H9 (cell line): ENCODE data around the gene SCFD2. TPM values are rescaled to one million over a fixed set of nuclear protein-coding genes. Genes with fewer than 3 reads are reported as not detected.
A peak's percentile ranks its signal among the peaks of the same experiment; 100 is the strongest.

Source experiments
- DNase-seq: peaks from one replicate; pipeline ENCODE4 v3.0.0-alpha.2; 2017
- H2AFZ ChIP-seq: one replicate; pipeline ENCODE4 v1.6.1; 2013; ENCODE audit warnings: mild to moderate bottlenecking, low read length, control low read depth, moderate library complexity
- H2AK5ac ChIP-seq: 2 replicates; pipeline ENCODE4 v1.6.1; 2013; ENCODE audit warnings: low read length, control low read depth, mixed read lengths; ENCODE audit not compliant: insufficient read length
- H2BK120ac ChIP-seq: one replicate; pipeline ENCODE4 v1.6.1; 2013; ENCODE audit warnings: low read depth, mild to moderate bottlenecking, low read length, control low read depth, inconsistent platforms; ENCODE audit not compliant: poor library complexity, severe bottlenecking
- H2BK12ac ChIP-seq: 2 replicates; pipeline ENCODE4 v1.6.1; 2013; ENCODE audit warnings: low read length, control low read depth, mixed read lengths, low read depth; ENCODE audit not compliant: insufficient read length
- H2BK15ac ChIP-seq: 2 replicates; pipeline ENCODE4 v1.6.1; 2013; ENCODE audit warnings: low read depth, low read length, control low read depth
- H2BK20ac ChIP-seq: one replicate; pipeline ENCODE4 v1.6.1; 2013; ENCODE audit warnings: low read depth, mild to moderate bottlenecking, low read length, control low read depth, inconsistent platforms; ENCODE audit not compliant: poor library complexity, severe bottlenecking
- H2BK5ac ChIP-seq: 2 replicates; pipeline ENCODE4 v1.6.1; 2013; ENCODE audit warnings: low read length, control low read depth, mixed read lengths; ENCODE audit not compliant: insufficient read length
- H3K14ac ChIP-seq: 2 replicates; pipeline ENCODE4 v1.6.1; 2013; ENCODE audit warnings: low read length, control low read depth; ENCODE audit not compliant: insufficient read depth
- H3K18ac ChIP-seq: 2 replicates; pipeline ENCODE4 v1.6.1; 2013; ENCODE audit warnings: low read depth, mild to moderate bottlenecking, mixed read lengths, low read length, control low read depth; ENCODE audit not compliant: insufficient read length
- H3K23ac ChIP-seq: 2 replicates; pipeline ENCODE4 v1.6.1; 2013; ENCODE audit warnings: low read length, control low read depth, mixed read lengths, low read depth; ENCODE audit not compliant: insufficient read length
- H3K23me2 ChIP-seq: 2 replicates; pipeline ENCODE4 v1.6.1; 2013; ENCODE audit warnings: low read depth, mild to moderate bottlenecking, mixed read lengths, low read length, control low read depth; ENCODE audit not compliant: insufficient read length, poor library complexity, severe bottlenecking
- H3K27ac ChIP-seq: 2 replicates; pipeline ENCODE4 v1.5.1; 2013; ENCODE audit warnings: low read length, control low read depth, mixed read lengths, low read depth; ENCODE audit not compliant: insufficient read length
- H3K27me3 ChIP-seq: 2 replicates; pipeline ENCODE4 v1.6.1; 2013; ENCODE audit warnings: low read length, control low read depth, inconsistent platforms; ENCODE audit not compliant: insufficient read depth
- H3K4ac ChIP-seq: 2 replicates; pipeline ENCODE4 v1.6.1; 2013; ENCODE audit warnings: low read depth, mild to moderate bottlenecking, control low read depth, inconsistent platforms, low read length, moderate library complexity
- H3K4me1 ChIP-seq: 2 replicates; pipeline ENCODE4 v1.6.1; 2013; ENCODE audit warnings: low read length, control low read depth, inconsistent platforms; ENCODE audit not compliant: insufficient read depth
- H3K4me2 ChIP-seq: 2 replicates; pipeline ENCODE4 v1.6.1; 2013; ENCODE audit warnings: low read length, control low read depth, mixed read lengths; ENCODE audit not compliant: insufficient read length, insufficient read depth
- H3K56ac ChIP-seq: 2 replicates; pipeline ENCODE4 v1.6.1; 2013; ENCODE audit warnings: low read depth, mild to moderate bottlenecking, mixed read lengths, low read length, control low read depth; ENCODE audit not compliant: insufficient read length
- H3K79me1 ChIP-seq: 2 replicates; pipeline ENCODE4 v1.6.1; 2013; ENCODE audit warnings: low read depth, mild to moderate bottlenecking, moderate library complexity, low read length, control low read depth, inconsistent platforms; ENCODE audit not compliant: insufficient read depth, poor library complexity, severe bottlenecking
- H3K79me2 ChIP-seq: 2 replicates; pipeline ENCODE4 v1.6.1; 2013; ENCODE audit warnings: low read length, control low read depth, inconsistent platforms; ENCODE audit not compliant: insufficient read depth
- H3K9ac ChIP-seq: 2 replicates; pipeline ENCODE4 v1.6.1; 2013; ENCODE audit warnings: low read length, control low read depth, mixed read lengths; ENCODE audit not compliant: insufficient read length; ENCODE audit errors: extremely low read depth
- H3K9me3 ChIP-seq: one replicate; pipeline ENCODE4 v1.6.1; 2013; ENCODE audit warnings: low read depth, low read length, inconsistent platforms; ENCODE audit not compliant: control insufficient read depth
- H3T11ph ChIP-seq: one replicate; pipeline ENCODE4 v1.6.1; 2013; ENCODE audit warnings: mild to moderate bottlenecking, low read length, control low read depth, inconsistent platforms
- H4K20me1 ChIP-seq: one replicate; pipeline ENCODE4 v1.6.1; 2013; ENCODE audit not compliant: control insufficient read depth, insufficient read length, insufficient read depth
- H4K5ac ChIP-seq: 2 replicates; pipeline ENCODE4 v1.6.1; 2013; ENCODE audit warnings: low read depth, mild to moderate bottlenecking, mixed read lengths, low read length, control low read depth; ENCODE audit not compliant: insufficient read length
- H4K8ac ChIP-seq: replicated peaks from 2 replicates; pipeline ENCODE4 v1.6.1; 2013; ENCODE audit warnings: low read length, control low read depth, mixed read lengths, low read depth; ENCODE audit not compliant: insufficient read length
- H4K91ac ChIP-seq: 2 replicates; pipeline ENCODE4 v1.6.1; 2013; ENCODE audit warnings: low read depth, mild to moderate bottlenecking, moderate library complexity, mixed read lengths, low read length, control low read depth; ENCODE audit not compliant: insufficient read length
- H3K27ac Mint-ChIP-seq, 3 experiments: 2 replicates in 2 of 3; 3 replicates in 1 of 3; pipeline ENCODE4 v1.8.0; 2020 to 2021; ENCODE audit warnings: mixed read lengths in 3 of 3, mild to moderate bottlenecking in 1 of 3, moderate library complexity in 1 of 3
- H3K27me3 Mint-ChIP-seq: 2 replicates; pipeline ENCODE4 v1.8.0; 2021; ENCODE audit warnings: low read depth, mild to moderate bottlenecking, moderate library complexity, mixed read lengths
- H3K36me3 Mint-ChIP-seq, 3 experiments: 2 replicates in 2 of 3; 3 replicates in 1 of 3; pipeline ENCODE4 v1.8.0; 2020 to 2021; ENCODE audit warnings: low read depth in 3 of 3, mixed read lengths in 3 of 3; ENCODE audit not compliant: insufficient read depth in 1 of 3
- H3K4me1 Mint-ChIP-seq, 2 experiments: 2 replicates each; pipeline ENCODE4 v1.8.0; 2020; ENCODE audit warnings: mixed read lengths in 2 of 2
- H3K4me3 Mint-ChIP-seq, 2 experiments: 2 replicates in 1 of 2; 3 replicates in 1 of 2; pipeline ENCODE4 v1.8.0; 2020 to 2021; ENCODE audit warnings: mild to moderate bottlenecking in 2 of 2, mixed read lengths in 2 of 2, moderate library complexity in 1 of 2
- H3K9me3 Mint-ChIP-seq, 2 experiments: 2 replicates in 1 of 2; 3 replicates in 1 of 2; pipeline ENCODE4 v1.8.0; 2020; ENCODE audit warnings: mild to moderate bottlenecking in 2 of 2, mixed read lengths in 2 of 2, moderate library complexity in 1 of 2
- WGBS: extraction: QIAGEN DNeasy Blood & Tissue Kit; methylation state at CpG from one replicate; pipeline ENCODE4 v1.1.7; 2013; ENCODE audit warnings: missing lambda C conversion rate, low lambda C conversion rate, mixed read lengths; ENCODE audit not compliant: insufficient read length; ENCODE audit errors: extremely low coverage; 5-methylcytosine and 5-hydroxymethylcytosine counted together
- total RNA-seq: library from RNA; stranded (reverse); gene quantifications from 2 replicates; pipeline ENCODE4 v1.2.1, GENCODE V29; 2021
- TF ChIP-seq, protein P1 (sequence below): fragments of 200-600 bp; sonication (generic); conservative IDR thresholded peaks from 3 replicates; pipeline ENCODE4 v1.8.0; 2021; ENCODE audit warnings: antibody characterized with exemption, mild to moderate bottlenecking

The SCFD2 gene
- total RNA-seq, 1 experiment from 2014 or later: 10.1 TPM

DNA sequence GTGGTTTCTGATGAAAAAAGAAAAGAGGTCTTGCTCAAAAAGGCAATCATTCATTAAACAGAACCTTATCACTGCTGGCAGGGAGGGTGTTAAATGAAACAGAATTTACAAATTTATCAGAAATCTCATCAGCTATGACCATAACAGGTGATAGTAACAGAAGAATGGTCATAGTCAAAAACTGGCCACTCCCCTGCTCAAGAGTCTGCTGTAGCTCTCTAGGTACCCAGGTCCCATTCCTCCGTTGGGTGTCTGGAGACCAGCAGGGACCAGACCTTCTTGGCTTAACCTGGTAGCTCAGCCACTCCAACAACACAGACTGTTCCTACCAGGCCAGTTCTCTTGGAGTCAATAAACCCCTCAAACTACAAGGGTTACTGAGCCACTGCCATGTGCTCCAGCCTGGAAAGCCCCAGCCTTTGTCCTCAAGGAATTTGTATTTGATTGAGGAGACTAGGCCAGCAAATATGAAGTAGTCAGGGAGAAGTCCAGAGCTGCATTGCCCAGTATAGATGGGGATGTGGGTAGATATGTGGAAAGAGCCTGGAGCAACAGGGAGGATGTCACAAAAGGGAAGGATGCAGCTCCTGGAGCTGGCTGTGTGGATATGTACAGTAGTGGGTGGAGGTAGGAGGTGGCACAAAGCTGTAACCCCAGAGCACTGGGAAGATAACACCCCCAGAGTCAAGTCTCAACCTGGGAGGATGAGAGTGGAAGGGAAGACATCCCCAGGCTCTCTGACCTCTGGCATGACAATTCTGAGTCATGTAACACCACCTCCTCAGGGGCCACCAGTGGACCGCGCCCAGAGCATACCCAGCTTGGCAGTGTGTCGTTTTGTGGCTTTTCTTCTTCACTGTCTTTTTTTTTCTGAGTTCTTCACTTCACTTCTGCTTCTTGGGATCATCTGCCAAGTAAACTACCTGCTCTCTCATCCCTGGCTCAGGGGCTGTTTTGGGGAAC, 481.9 kb downstream of the SCFD2 start:
- Histone ChIP-seq H4K8ac (no peak overlapping the region), H3K23me2 (no peaks in the 10 kb centered on the region), H3K9ac (no peak overlapping the region), H3K23ac (no peak overlapping the region), H2BK5ac (no peak overlapping the region), H4K20me1 (no peaks in the 10 kb centered on the region), H3K18ac (no peak overlapping the region), H3T11ph (no peak overlapping the region), H4K5ac (no peak overlapping the region), H2BK120ac (no peak overlapping the region), H2BK15ac (no peak overlapping the region), H3K9me3 (no peaks in the 10 kb centered on the region), H3K4ac (no peak overlapping the region), H3K79me1 (no peaks in the 10 kb centered on the region), H2AFZ (no peak overlapping the region), H3K56ac (no peak overlapping the region), H3K79me2 (no peaks in the 10 kb centered on the region), H2BK20ac (no peak overlapping the region), H2BK12ac (no peak overlapping the region), H4K91ac (no peak overlapping the region), H3K14ac (no peak overlapping the region), H2AK5ac (no peak overlapping the region), H3K27me3 (no peaks in the 10 kb centered on the region), H3K27ac (no peak overlapping the region), H3K4me2 (no peak overlapping the region), H3K4me1 (peaks cover 4% of the 10 kb centered on the region; the same call in 1 of the 2 replicates)
- Mint-ChIP-seq H3K27ac (peak overlapping the region in 2 of 3 experiments; percentile 22 to 94; a peak in 4 of 7 replicates), H3K4me3 (no peak overlapping the region; a peak in 1 of 5 replicates), H3K27me3 (peaks cover 3% of the 10 kb centered on the region), H3K36me3 (peaks cover 3 to 21% (median 14%) of the 10 kb centered on the region in 3 experiments), H3K9me3 (peaks cover 5 to 16% of the 10 kb centered on the region in 2 experiments), H3K4me1 (peaks cover 32 to 40% of the 10 kb centered on the region in 2 experiments)
- TF ChIP-seq, protein P1, sequence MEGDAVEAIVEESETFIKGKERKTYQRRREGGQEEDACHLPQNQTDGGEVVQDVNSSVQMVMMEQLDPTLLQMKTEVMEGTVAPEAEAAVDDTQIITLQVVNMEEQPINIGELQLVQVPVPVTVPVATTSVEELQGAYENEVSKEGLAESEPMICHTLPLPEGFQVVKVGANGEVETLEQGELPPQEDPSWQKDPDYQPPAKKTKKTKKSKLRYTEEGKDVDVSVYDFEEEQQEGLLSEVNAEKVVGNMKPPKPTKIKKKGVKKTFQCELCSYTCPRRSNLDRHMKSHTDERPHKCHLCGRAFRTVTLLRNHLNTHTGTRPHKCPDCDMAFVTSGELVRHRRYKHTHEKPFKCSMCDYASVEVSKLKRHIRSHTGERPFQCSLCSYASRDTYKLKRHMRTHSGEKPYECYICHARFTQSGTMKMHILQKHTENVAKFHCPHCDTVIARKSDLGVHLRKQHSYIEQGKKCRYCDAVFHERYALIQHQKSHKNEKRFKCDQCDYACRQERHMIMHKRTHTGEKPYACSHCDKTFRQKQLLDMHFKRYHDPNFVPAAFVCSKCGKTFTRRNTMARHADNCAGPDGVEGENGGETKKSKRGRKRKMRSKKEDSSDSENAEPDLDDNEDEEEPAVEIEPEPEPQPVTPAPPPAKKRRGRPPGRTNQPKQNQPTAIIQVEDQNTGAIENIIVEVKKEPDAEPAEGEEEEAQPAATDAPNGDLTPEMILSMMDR: no peak
- DNase-seq: no peak
- no CpG with 5 or more reads among the region's 4 CpGs for WGBS
